Breast epithelium (tissue), 4 donors: ENCODE results near the gene ARHGAP45. TPM values are rescaled to one million over a fixed set of nuclear protein-coding genes. Genes with fewer than 3 reads are reported as not detected.

Experiments
- DNase-seq, 2 donors: peaks; one replicate each; pipeline ENCODE4 v3.0.0-alpha.2; 2019; ENCODE audit warnings: low spot score in 2 of 2
- H3K27ac ChIP-seq, 2 donors: fragments of 200-600 bp; sonication (generic) in 1 of 2; one replicate each; pipeline ENCODE4 v1.5.1; 2016 to 2019; ENCODE audit warnings: mild to moderate bottlenecking in 1 of 2
- H3K27me3 ChIP-seq, 2 donors: fragments of 200-600 bp; sonication (generic) in 1 of 2; one replicate each; pipeline versions ENCODE4 v1.5.1 to v1.6.0; 2017 to 2019; ENCODE audit warnings: control low read depth in 1 of 2, mild to moderate bottlenecking in 1 of 2
- H3K36me3 ChIP-seq: fragments of 200-600 bp; one replicate; pipeline ENCODE4 v1.5.1; 2019
- H3K4me1 ChIP-seq, 2 donors: fragments of 200-600 bp; sonication (generic); one replicate each; pipeline ENCODE4 v1.5.1; 2016 to 2019; ENCODE audit warnings: control low read depth in 1 of 2
- H3K4me3 ChIP-seq, 3 donors: fragments of 200-600 bp; sonication (generic); 1 replicate in 2 of 3; 2 replicates in 1 of 3; pipeline ENCODE4 v1.5.1; 2016 to 2019; ENCODE audit warnings: mild to moderate bottlenecking in 3 of 3, moderate library complexity in 2 of 3
- H3K9me3 ChIP-seq, 2 donors: fragments of 200-600 bp; sonication (generic) in 1 of 2; one replicate each; pipeline ENCODE4 v1.5.1; 2016 to 2019; ENCODE audit warnings: control low read depth in 1 of 2
- CTCF ChIP-seq, 3 donors: fragments of 450-650 bp; IDR thresholded peaks; one replicate each; pipeline ENCODE4 v1.5.1; 2016 to 2017; ENCODE audit warnings: antibody characterized with exemption in 3 of 3, mild to moderate bottlenecking in 3 of 3, moderate library complexity in 3 of 3
- POLR2A ChIP-seq: fragments of 450-650 bp; IDR thresholded peaks from one replicate; pipeline ENCODE4 v1.6.1; 2016; ENCODE audit warnings: antibody characterized with exemption, mild to moderate bottlenecking, moderate library complexity
- POLR2AphosphoS5 ChIP-seq, 3 donors: sonication (generic); formaldehyde crosslinking; IDR thresholded peaks; one replicate each; pipeline ENCODE4 v1.6.1; 2017; ENCODE audit warnings: antibody characterized with exemption in 3 of 3
- intact Hi-C: fragments of 100-400 bp; cut with DNase I; formaldehyde crosslinking; loops from one replicate; pipeline ENCODE4 v1.15.1; 2023; ENCODE audit warnings: low total_unique reads
- total RNA-seq, 3 donors: library from RNA; depleted of rRNA; stranded (reverse); fragments of >200 nt; gene quantifications; one replicate each; pipeline ENCODE4 v1.1.0, GENCODE V29; 2016

ARHGAP45 gene
- total RNA-seq, 3 donors from 2014 or later = 18.7 to 43.2 (median 23.9) TPM

DNA sequence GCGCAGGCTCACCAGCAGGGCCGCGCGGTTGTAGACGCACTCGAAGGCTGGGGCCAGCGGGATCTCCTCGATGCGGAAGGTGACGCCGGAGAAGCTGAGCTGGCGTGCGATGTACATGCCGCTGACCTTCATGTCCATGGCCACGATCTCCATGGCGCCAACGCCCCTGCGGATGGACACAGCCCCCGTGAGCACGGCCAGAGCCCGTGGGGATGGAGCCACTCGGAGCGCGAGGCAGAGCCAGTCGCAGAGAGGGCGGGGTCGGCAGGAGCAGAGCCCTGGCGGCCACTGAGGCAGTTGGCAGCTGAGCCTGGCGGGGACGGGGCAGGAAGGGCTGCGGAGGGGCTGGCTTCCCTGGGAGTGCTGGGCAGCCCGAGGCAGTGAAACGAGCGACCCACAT, 52.0 kb downstream of the ARHGAP45 start:
- TF ChIP-seq POLR2AphosphoS5 (IDR thresholded peaks at IDR 0.05) (peak in 1 of 3 donors; percentile 24), CTCF (IDR thresholded peaks at IDR 0.05) (no peak)
- peaks cover under 1 to 1% of the 10 kb centered on the region in 2 donors for H3K4me1 ChIP-seq
- H3K27me3 ChIP-seq = no peaks in the 10 kb centered on the region
- no peak overlapping the region for H3K4me3 ChIP-seq
- peaks cover 3% of the 10 kb centered on the region for H3K36me3 ChIP-seq
- DNase-seq = no peak
- H3K27ac ChIP-seq = no peak overlapping the region
- intact Hi-C loops = no loop called here
- H3K9me3 ChIP-seq = no peaks in the 10 kb centered on the region

DNA sequence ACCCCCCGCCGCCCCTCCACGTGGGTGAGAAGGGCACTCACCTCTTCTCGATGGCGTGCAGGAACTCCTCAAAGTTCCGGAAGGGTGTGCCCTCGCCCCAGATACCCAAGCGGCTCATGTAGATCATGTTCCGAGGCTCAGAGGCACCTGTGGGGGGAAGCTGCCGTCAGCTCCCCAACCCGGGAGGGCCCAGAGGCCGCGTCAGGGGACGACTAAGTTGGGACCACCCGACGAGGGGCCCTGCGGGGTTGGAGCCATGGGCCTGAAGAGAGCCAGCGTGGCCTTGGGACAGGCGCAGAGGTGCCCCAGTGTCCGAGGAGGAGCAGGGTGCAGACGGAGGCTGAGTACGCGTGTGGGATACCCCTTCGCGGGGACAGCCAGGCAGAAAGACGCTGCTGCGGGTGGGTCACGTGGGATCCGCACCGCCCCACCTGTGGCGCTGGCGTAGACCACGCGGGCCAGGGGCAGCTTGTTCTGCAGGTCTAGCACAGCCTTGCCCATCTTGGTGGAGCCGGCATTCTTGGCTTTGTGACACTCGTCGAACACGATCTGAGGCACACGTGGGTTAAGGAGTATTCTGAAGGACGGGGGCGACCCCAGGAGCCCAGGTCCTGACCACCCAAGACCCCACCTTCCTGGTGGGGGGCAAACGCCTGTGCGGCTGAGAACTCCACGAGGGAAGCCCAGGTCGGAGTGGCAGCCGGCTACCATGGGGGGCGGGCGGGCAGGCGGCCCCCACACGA, 52.7 kb downstream of the ARHGAP45 start:
- DNase-seq = no peak
- no peaks in the 10 kb centered on the region for H3K9me3 ChIP-seq
- TF ChIP-seq CTCF (IDR thresholded peaks at IDR 0.05) = no peak
- TF ChIP-seq POLR2A = no peak
- TF ChIP-seq POLR2AphosphoS5 (IDR thresholded peaks at IDR 0.05) = no peak
- no peak overlapping the region for H3K4me3 ChIP-seq
- no peaks in the 10 kb centered on the region for H3K27me3 ChIP-seq
- intact Hi-C loops = no loop called here
- H3K27ac ChIP-seq = no peak overlapping the region
- H3K4me1 ChIP-seq = no peaks in the 10 kb centered on the region
- H3K36me3 ChIP-seq = peaks cover 4% of the 10 kb centered on the region

GRCh38 chr19:1121395-1121794, 54.4 kb downstream of the ARHGAP45 start:
- DNase-seq = no peak
- TF ChIP-seq POLR2AphosphoS5 (IDR thresholded peaks at IDR 0.05) (no peak), CTCF (IDR thresholded peaks at IDR 0.05) (no peak), POLR2A (no peak)
- H3K4me3 ChIP-seq = no peak overlapping the region
- peaks cover 4% of the 10 kb centered on the region for H3K36me3 ChIP-seq
- intact Hi-C loops = no loop called here
- no peaks in the 10 kb centered on the region for H3K4me1 ChIP-seq
- no peaks in the 10 kb centered on the region for H3K9me3 ChIP-seq
- H3K27ac ChIP-seq = no peak overlapping the region
- H3K27me3 ChIP-seq = no peaks in the 10 kb centered on the region

DNA sequence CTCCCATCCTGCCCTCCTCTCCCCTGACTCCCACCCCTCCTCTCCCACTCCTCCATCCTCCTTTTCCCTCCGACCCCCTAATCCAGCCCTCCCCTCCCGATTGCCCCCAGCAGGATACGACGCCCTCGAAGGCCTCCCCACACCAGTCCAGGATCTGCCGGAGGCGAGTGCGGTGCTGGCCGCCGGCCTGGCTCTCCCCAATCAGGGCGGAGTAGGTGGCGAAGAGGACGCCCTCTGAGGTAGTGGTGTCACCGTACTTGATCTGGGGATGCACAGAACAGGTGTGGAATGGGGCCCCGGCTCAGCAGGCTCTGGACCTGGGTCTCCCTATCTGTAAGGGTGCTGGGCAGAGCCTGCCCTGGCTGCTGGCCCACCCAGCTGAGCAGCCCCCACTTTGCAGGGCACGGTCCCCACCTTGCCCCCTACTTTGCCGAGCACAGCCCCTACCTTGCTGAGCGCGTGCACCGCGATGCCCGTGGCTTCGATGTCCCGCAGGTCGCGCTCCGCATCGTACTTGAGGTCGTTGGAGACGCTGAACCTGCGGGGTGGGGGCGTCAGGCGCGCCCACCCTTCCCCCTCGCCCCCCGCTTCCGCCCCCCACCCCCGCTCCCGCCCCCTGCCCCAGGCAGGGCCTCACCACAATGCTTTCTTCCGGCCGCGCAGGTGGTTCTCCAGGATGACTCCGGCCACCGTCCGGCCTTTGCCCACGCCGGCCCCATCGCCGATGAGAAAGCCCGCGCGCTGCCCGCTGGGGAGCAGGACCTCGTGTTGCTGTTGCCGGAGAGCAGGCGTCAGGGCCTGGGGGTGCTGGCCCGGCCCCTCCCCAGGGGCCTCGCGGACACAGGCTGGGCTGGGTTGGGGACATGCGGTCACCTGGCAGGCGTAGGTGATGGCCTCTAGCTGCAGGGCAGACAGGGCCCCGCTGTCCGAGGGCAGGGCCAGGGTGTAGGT, 55.3 kb downstream of the ARHGAP45 start:
- Histone ChIP-seq H3K9me3 (no peaks in the 10 kb centered on the region), H3K36me3 (peaks cover 4% of the 10 kb centered on the region), H3K4me1 (no peaks in the 10 kb centered on the region), H3K27me3 (no peaks in the 10 kb centered on the region), H3K4me3 (no peak overlapping the region), H3K27ac (peak overlapping the region in 1 of 2 donors; percentile 32)
- intact Hi-C loops = no loop called here
- no peak for DNase-seq
- TF ChIP-seq POLR2AphosphoS5 (IDR thresholded peaks at IDR 0.05) (no peak), POLR2A (no peak), CTCF (IDR thresholded peaks at IDR 0.05) (no peak)

- peak overlapping the region in 1 of 2 donors; percentile 32 for H3K27ac ChIP-seq
- H3K9me3 ChIP-seq = no peaks in the 10 kb centered on the region
- DNase-seq = no peak
- no peaks in the 10 kb centered on the region for H3K27me3 ChIP-seq
- no peaks in the 10 kb centered on the region for H3K4me1 ChIP-seq
- intact Hi-C loops = no loop called here
- TF ChIP-seq POLR2A (no peak), CTCF (IDR thresholded peaks at IDR 0.05) (no peak), POLR2AphosphoS5 (IDR thresholded peaks at IDR 0.05) (no peak)
- H3K4me3 ChIP-seq = no peak overlapping the region
- peaks cover 4% of the 10 kb centered on the region for H3K36me3 ChIP-seq
Measured at GRCh38 chr19:1122972-1123363, 56.0 kb downstream of the ARHGAP45 start.
